Trophoblast cell (in vitro differentiated cells and primary cell): ENCODE results near the gene HDAC9.

Source experiments
- DNase-seq, 2 donors: peaks; one replicate each; pipeline ENCODE4 v3.0.0-alpha.2; 2016
- H2AFZ ChIP-seq: 2 replicates; pipeline ENCODE4 v1.6.1; 2013; ENCODE audit warnings: low read length, moderate library complexity, mild to moderate bottlenecking; ENCODE audit not compliant: insufficient read depth, poor library complexity
- H2AK5ac ChIP-seq: 2 replicates; pipeline ENCODE4 v1.6.1; 2013; ENCODE audit warnings: mild to moderate bottlenecking, low read length
- H2BK120ac ChIP-seq: 2 replicates; pipeline ENCODE4 v1.6.1; 2013; ENCODE audit warnings: low read length, mild to moderate bottlenecking, moderate library complexity; ENCODE audit not compliant: insufficient read depth, poor library complexity
- H2BK12ac ChIP-seq: 2 replicates; pipeline ENCODE4 v1.6.1; 2013; ENCODE audit warnings: mild to moderate bottlenecking, low read length, moderate library complexity
- H2BK5ac ChIP-seq: 2 replicates; pipeline ENCODE4 v1.6.1; 2013; ENCODE audit warnings: low read length, low read depth, moderate library complexity, mild to moderate bottlenecking; ENCODE audit not compliant: poor library complexity
- H3K14ac ChIP-seq: 2 replicates; pipeline ENCODE4 v1.6.1; 2013; ENCODE audit warnings: mild to moderate bottlenecking, low read length
- H3K18ac ChIP-seq: 2 replicates; pipeline ENCODE4 v1.6.1; 2013; ENCODE audit warnings: mild to moderate bottlenecking, low read length
- H3K23ac ChIP-seq: 2 replicates; pipeline ENCODE4 v1.6.1; 2013; ENCODE audit warnings: low read length
- H3K27ac ChIP-seq: 2 replicates; pipeline ENCODE4 v1.5.1; 2013; ENCODE audit warnings: low read depth, mild to moderate bottlenecking, inconsistent platforms, low read length, moderate library complexity
- H3K27me3 ChIP-seq: 2 replicates; pipeline ENCODE4 v1.6.1; 2013; ENCODE audit warnings: inconsistent platforms, mild to moderate bottlenecking, low read length, moderate library complexity; ENCODE audit not compliant: insufficient read depth
- H3K36me3 ChIP-seq, 2 experiments: 1 replicate in 1 of 2; 2 replicates in 1 of 2; pipeline ENCODE4 v1.6.1; 2013; ENCODE audit warnings: low read length in 2 of 2, mild to moderate bottlenecking in 2 of 2, moderate library complexity in 1 of 2; ENCODE audit not compliant: insufficient read depth in 2 of 2, control insufficient read depth in 1 of 2
- H3K4ac ChIP-seq: 2 replicates; pipeline ENCODE4 v1.6.1; 2013; ENCODE audit warnings: low read depth, mild to moderate bottlenecking, low read length, moderate library complexity
- H3K4me1 ChIP-seq, 2 experiments: 1 replicate in 1 of 2; 2 replicates in 1 of 2; pipeline ENCODE4 v1.6.1; 2013; ENCODE audit warnings: low read length in 2 of 2, mild to moderate bottlenecking in 2 of 2, moderate library complexity in 1 of 2; ENCODE audit not compliant: insufficient read depth in 2 of 2, control insufficient read depth in 1 of 2
- H3K4me2 ChIP-seq: 2 replicates; pipeline ENCODE4 v1.6.1; 2013; ENCODE audit warnings: inconsistent platforms, mild to moderate bottlenecking, low read length, moderate library complexity
- H3K4me3 ChIP-seq: 2 replicates; pipeline ENCODE4 v1.5.1; 2013; ENCODE audit warnings: mild to moderate bottlenecking, low read depth, low read length, inconsistent platforms
- H3K79me1 ChIP-seq: one replicate; pipeline ENCODE4 v1.6.1; 2013; ENCODE audit warnings: low read length
- H3K79me2 ChIP-seq: 2 replicates; pipeline ENCODE4 v1.6.1; 2013; ENCODE audit warnings: low read length, mild to moderate bottlenecking; ENCODE audit not compliant: control insufficient read depth, insufficient read depth, poor library complexity
- H3K9ac ChIP-seq: 2 replicates; pipeline ENCODE4 v1.6.1; 2013; ENCODE audit warnings: mild to moderate bottlenecking, low read length
- H3K9me3 ChIP-seq: 2 replicates; pipeline ENCODE4 v1.6.1; 2013; ENCODE audit warnings: low read depth, mild to moderate bottlenecking, control low read depth, inconsistent platforms, low read length; ENCODE audit not compliant: insufficient read depth
- H4K12ac ChIP-seq: 2 replicates; pipeline ENCODE4 v1.6.1; 2013; ENCODE audit warnings: low read depth, mild to moderate bottlenecking, low read length, moderate library complexity
- H4K8ac ChIP-seq: 2 replicates; pipeline ENCODE4 v1.6.1; 2013; ENCODE audit warnings: low read depth, mild to moderate bottlenecking, low read length, moderate library complexity
- H4K91ac ChIP-seq: one replicate; pipeline ENCODE4 v1.6.1; 2013; ENCODE audit warnings: low read depth, mild to moderate bottlenecking, low read length, moderate library complexity
- WGBS: extraction: QIAGEN DNeasy Blood & Tissue Kit; methylation state at CpG from one replicate; pipeline ENCODE4 v1.1.7; 2013; ENCODE audit warnings: missing lambda C conversion rate; ENCODE audit not compliant: insufficient read length, insufficient coverage; ENCODE audit errors: extremely low coverage; 5-methylcytosine and 5-hydroxymethylcytosine counted together

The HDAC9 gene

DNA sequence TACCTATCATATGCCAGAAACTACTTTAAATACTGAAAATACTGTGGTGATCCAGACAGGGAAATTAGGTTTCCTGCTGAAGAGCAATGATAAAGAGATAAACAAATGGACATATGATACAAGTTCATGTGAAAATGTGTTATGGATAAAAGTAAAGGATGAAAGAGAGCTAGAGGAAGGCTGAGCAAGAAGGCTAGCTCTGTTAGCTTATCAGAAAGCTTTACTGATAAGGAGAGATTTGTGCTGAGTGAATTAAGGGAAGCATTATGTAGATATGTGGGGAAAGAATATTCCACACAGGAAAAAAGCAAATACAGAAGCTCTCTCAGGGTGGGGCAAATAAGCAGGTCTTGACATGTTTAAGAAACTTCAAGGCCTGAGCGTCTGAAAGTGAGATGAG, 308.4 kb downstream of the HDAC9 start:
- H3K18ac ChIP-seq: no peak overlapping the region
- H3K9ac ChIP-seq: no peak overlapping the region
- H3K4ac ChIP-seq: no peak overlapping the region
- no peak overlapping the region for H2BK12ac ChIP-seq
- no peak overlapping the region for H2BK5ac ChIP-seq
- no peak overlapping the region for H4K8ac ChIP-seq
- H4K91ac ChIP-seq: no peak overlapping the region
- no peaks in the 10 kb centered on the region for H3K79me2 ChIP-seq
- H3K27ac ChIP-seq: no peak overlapping the region
- H3K27me3 ChIP-seq: no peaks in the 10 kb centered on the region
- no peaks in the 10 kb centered on the region for H3K79me1 ChIP-seq
- H2AFZ ChIP-seq: no peak overlapping the region
- H3K4me1 ChIP-seq: no peaks in the 10 kb centered on the region
- H2AK5ac ChIP-seq: no peak overlapping the region
- no peaks in the 10 kb centered on the region for H3K36me3 ChIP-seq
- H3K4me2 ChIP-seq: no peak overlapping the region
- no peak for DNase-seq
- H3K4me3 ChIP-seq: no peak overlapping the region
- no peaks in the 10 kb centered on the region for H3K9me3 ChIP-seq
- H4K12ac ChIP-seq: no peak overlapping the region
- H3K23ac ChIP-seq: no peak overlapping the region
- no peak overlapping the region for H2BK120ac ChIP-seq
- no CpG with 5 or more reads among the region's 1 CpG for WGBS
- H3K14ac ChIP-seq: no peak overlapping the region

DNA sequence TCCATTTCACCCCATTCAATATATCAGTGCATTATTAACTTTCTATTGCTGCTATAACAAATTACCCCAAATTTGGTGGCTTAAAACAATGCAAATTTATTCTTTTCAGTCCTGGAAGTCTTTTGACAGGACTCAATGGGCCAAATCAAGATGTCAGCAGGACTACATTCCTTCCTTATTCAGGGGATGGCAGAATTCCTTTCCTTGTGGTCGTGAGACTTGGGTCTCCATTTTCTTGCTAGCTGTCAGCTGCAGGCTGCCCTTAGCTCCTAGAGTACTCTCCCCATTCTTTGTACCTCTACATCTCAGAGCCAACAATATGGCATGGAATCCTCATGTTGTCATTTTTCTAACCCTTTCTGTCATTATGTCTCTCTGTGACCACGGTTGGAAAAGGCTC, 310.6 kb downstream of the HDAC9 start:
- Histone ChIP-seq H3K4me2 (no peak overlapping the region), H3K4ac (no peak overlapping the region), H2BK120ac (no peak overlapping the region), H3K36me3 (no peaks in the 10 kb centered on the region), H2AK5ac (no peak overlapping the region), H3K18ac (no peak overlapping the region), H3K79me2 (no peaks in the 10 kb centered on the region), H3K9me3 (no peaks in the 10 kb centered on the region), H4K91ac (no peak overlapping the region), H2BK12ac (no peak overlapping the region), H3K14ac (no peak overlapping the region), H3K79me1 (no peaks in the 10 kb centered on the region), H2AFZ (no peak overlapping the region), H3K4me3 (no peak overlapping the region), H3K23ac (no peak overlapping the region), H2BK5ac (no peak overlapping the region), H3K4me1 (no peaks in the 10 kb centered on the region), H3K9ac (no peak overlapping the region), H4K8ac (no peak overlapping the region), H3K27ac (no peak overlapping the region), H3K27me3 (no peaks in the 10 kb centered on the region), H4K12ac (no peak overlapping the region)
- DNase-seq: no peak
- no CpG with 5 or more reads among the region's 2 CpGs for WGBS

DNA sequence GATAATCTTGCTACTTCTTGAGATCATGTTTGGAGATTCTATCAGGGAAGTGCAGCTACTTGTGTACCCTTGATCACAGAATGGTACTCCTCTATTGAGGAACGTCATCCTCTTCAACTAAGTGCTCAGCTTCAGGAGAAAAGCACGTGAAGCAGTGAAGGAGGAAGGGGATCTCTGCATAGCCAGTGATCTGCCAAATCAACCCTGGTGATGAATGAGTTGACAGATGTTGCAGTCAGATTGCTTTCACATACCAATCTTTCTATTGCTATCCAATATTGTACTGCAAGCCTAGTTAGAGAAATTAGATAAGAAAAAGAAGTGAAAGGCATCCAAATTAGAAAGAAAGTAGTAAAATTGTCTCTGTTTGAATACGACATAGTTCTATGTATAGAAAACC, 312.5 kb downstream of the HDAC9 start:
- no peak overlapping the region for H3K4ac ChIP-seq

DNA sequence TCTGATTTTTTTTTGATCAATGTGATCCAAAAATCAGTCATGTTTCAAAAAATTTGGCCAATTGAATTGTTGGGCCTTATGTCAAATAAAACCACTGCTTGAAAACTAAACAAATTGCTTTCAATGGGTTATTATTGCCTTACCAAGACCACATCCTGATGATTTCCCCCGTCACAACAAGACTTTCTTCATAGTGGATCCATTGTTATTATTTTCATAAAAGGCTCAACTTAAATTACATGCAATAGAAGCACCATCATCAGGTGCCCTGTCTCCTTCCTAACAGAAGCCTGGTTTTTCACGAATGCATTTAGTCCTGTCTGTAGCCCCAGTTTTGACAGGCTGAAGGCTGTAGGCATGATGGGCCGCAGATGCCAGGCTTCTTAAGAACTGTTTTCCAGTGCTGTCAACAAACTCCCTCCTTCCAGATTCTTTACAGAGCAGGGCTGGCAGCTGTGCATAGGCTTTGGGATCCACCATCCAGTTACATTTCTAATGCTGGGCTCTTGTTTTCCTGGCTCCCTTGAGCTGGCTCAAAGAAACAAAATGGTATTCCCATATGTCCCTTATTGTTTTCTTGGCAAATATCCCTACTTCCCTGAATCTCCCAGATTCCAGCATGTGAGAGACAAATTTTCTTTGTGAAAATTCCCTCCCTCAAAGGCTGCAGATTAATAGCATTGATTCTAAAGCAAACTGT, 319.9 kb downstream of the HDAC9 start:
- Histone ChIP-seq H3K18ac (no peak overlapping the region), H3K23ac (no peak overlapping the region), H2AFZ (no peak overlapping the region), H3K9ac (no peak overlapping the region), H4K8ac (no peak overlapping the region), H2BK12ac (no peak overlapping the region), H3K79me2 (no peaks in the 10 kb centered on the region), H4K12ac (no peak overlapping the region), H2BK120ac (no peak overlapping the region), H3K4me1 (no peaks in the 10 kb centered on the region), H3K27ac (no peak overlapping the region), H3K36me3 (no peaks in the 10 kb centered on the region), H2AK5ac (no peak overlapping the region), H4K91ac (no peak overlapping the region), H3K9me3 (no peaks in the 10 kb centered on the region), H3K4ac (no peak overlapping the region), H3K14ac (no peak overlapping the region), H2BK5ac (no peak overlapping the region), H3K79me1 (no peaks in the 10 kb centered on the region), H3K4me2 (no peak overlapping the region), H3K4me3 (no peak overlapping the region), H3K27me3 (no peaks in the 10 kb centered on the region)
- no peak for DNase-seq
- WGBS: no CpG with 5 or more reads among the region's 3 CpGs

More for the DNA sequence above, 312.5 kb downstream of the HDAC9 start:
- Histone ChIP-seq H3K9ac (peak overlapping the region; percentile 69), H2AFZ (no peak overlapping the region), H3K9me3 (no peaks in the 10 kb centered on the region), H2BK12ac (no peak overlapping the region), H3K27ac (no peak overlapping the region), H4K12ac (no peak overlapping the region), H3K18ac (no peak overlapping the region), H3K23ac (peak overlapping the region; percentile 92), H4K8ac (no peak overlapping the region), H3K4me3 (no peak overlapping the region), H3K36me3 (no peaks in the 10 kb centered on the region), H2BK120ac (no peak overlapping the region), H2BK5ac (no peak overlapping the region), H3K79me1 (no peaks in the 10 kb centered on the region), H3K14ac (no peak overlapping the region), H3K4me2 (no peak overlapping the region), H4K91ac (no peak overlapping the region), H2AK5ac (no peak overlapping the region), H3K79me2 (no peaks in the 10 kb centered on the region), H3K27me3 (no peaks in the 10 kb centered on the region), H3K4me1 (no peaks in the 10 kb centered on the region)
- no CpG with 5 or more reads among the region's 3 CpGs for WGBS
- DNase-seq: no peak
